Liver (tissue), 9 donors: ENCODE data around the gene CERT1. TPM values are rescaled to one million over a fixed set of nuclear protein-coding genes. Genes with fewer than 3 reads are reported as not detected.
A peak's percentile ranks its signal among the peaks of the same experiment; 100 is the strongest.

ENCODE experiments used
- DNase-seq: peaks from one replicate; pipeline ENCODE4 v3.0.0-alpha.2; 2017; ENCODE audit warnings: low spot score
- H3K27ac ChIP-seq, 2 donors: one replicate each; pipeline ENCODE4 v1.7.0; 2013; ENCODE audit warnings: inconsistent platforms in 2 of 2, low read length in 2 of 2, control low read depth in 1 of 2, low read depth in 1 of 2, mild to moderate bottlenecking in 1 of 2
- H3K27me3 ChIP-seq, 4 donors: one replicate each; pipeline versions ENCODE4 v1.6.1 to v1.7.0; 2013; ENCODE audit warnings: low read length in 3 of 4, inconsistent platforms in 1 of 4, mild to moderate bottlenecking in 1 of 4, moderate library complexity in 1 of 4; ENCODE audit not compliant: control insufficient read depth in 4 of 4, insufficient read depth in 4 of 4
- H3K36me3 ChIP-seq, 4 donors: one replicate each; pipeline versions ENCODE4 v1.6.1 to v1.7.0; 2013; ENCODE audit warnings: low read length in 3 of 4, mild to moderate bottlenecking in 3 of 4, low read depth in 1 of 4, moderate library complexity in 1 of 4; ENCODE audit not compliant: control insufficient read depth in 4 of 4, insufficient read depth in 3 of 4
- H3K4me1 ChIP-seq, 4 donors: one replicate each; pipeline versions ENCODE4 v1.6.1 to v1.7.0; 2013; ENCODE audit warnings: low read length in 3 of 4, mild to moderate bottlenecking in 3 of 4, moderate library complexity in 1 of 4; ENCODE audit not compliant: control insufficient read depth in 4 of 4, insufficient read depth in 4 of 4
- H3K4me3 ChIP-seq, 3 donors: one replicate each; pipeline versions ENCODE4 v1.6.1 to v1.7.0; 2013; ENCODE audit warnings: low read length in 3 of 3, control low read depth in 1 of 3, low read depth in 1 of 3, mild to moderate bottlenecking in 1 of 3
- H3K9ac ChIP-seq, 2 donors: one replicate each; pipeline ENCODE4 v1.7.0; 2013; ENCODE audit warnings: low read length in 2 of 2, mild to moderate bottlenecking in 2 of 2, moderate library complexity in 2 of 2, control low read depth in 1 of 2, low read depth in 1 of 2
- H3K9me3 ChIP-seq, 4 donors: one replicate each; pipeline versions ENCODE4 v1.6.1 to v1.7.0; 2013; ENCODE audit warnings: low read length in 3 of 4; ENCODE audit not compliant: control insufficient read depth in 4 of 4
- HNF4G ChIP-seq: IDR thresholded peaks from 2 replicates; pipeline ENCODE4 v1.6.1; 2016; ENCODE audit warnings: antibody characterized with exemption
- JUND ChIP-seq, 2 donors: IDR thresholded peaks; 2 replicates each; pipeline ENCODE4 v1.6.1; 2016; ENCODE audit warnings: antibody characterized with exemption in 2 of 2
- NR2F2 ChIP-seq: IDR thresholded peaks from 2 replicates; pipeline ENCODE4 v1.6.1; 2016; ENCODE audit warnings: antibody characterized with exemption
- RAD21 ChIP-seq, 2 donors: IDR thresholded peaks; 2 replicates each; pipeline ENCODE4 v1.6.1; 2016; ENCODE audit warnings: antibody characterized with exemption in 2 of 2, mild to moderate bottlenecking in 2 of 2
- RXRA ChIP-seq, 2 donors: IDR thresholded peaks; 2 replicates each; pipeline ENCODE4 v1.6.1; 2017 to 2018; ENCODE audit warnings: antibody characterized with exemption in 2 of 2, mild to moderate bottlenecking in 1 of 2
- SP1 ChIP-seq: IDR thresholded peaks from 2 replicates; pipeline ENCODE4 v1.6.1; 2018; ENCODE audit warnings: antibody characterized with exemption, mild to moderate bottlenecking
- TAF1 ChIP-seq: conservative IDR thresholded peaks from 2 replicates; pipeline ENCODE4 v1.6.1; 2016; ENCODE audit warnings: antibody characterized with exemption, mild to moderate bottlenecking
- YY1 ChIP-seq: IDR thresholded peaks from 2 replicates; pipeline ENCODE4 v1.6.1; 2016; ENCODE audit warnings: antibody characterized with exemption, mild to moderate bottlenecking
- WGBS: extraction: QIAGEN DNeasy Blood & Tissue Kit; methylation state at CpG from one replicate; pipeline ENCODE4 v1.1.7; 2013; 5-methylcytosine and 5-hydroxymethylcytosine counted together
- polyA plus RNA-seq, 2 donors: library from polyadenylated mRNA; stranded (reverse) in 1 of 2; unstranded in 1 of 2; fragments of 200-250 nt in 1 of 2; fragments of >200 nt in 1 of 2; fragmentation: Nextera tagmentation in 1 of 2; extraction: Ambion mirVana in 1 of 2; gene quantifications; one replicate each; pipeline versions ENCODE4 v1.2.1 to v1.2.3, GENCODE V29; 2013 to 2015
- total RNA-seq, 2 donors: library from RNA; depleted of rRNA; stranded (reverse); fragments of >200 nt; gene quantifications; one replicate each; pipeline ENCODE4 v1.2.3, GENCODE V29; 2014
- TF ChIP-seq, protein P1 (sequence below): IDR thresholded peaks from 2 replicates; pipeline ENCODE4 v1.6.1; 2016; ENCODE audit warnings: antibody characterized with exemption, mild to moderate bottlenecking
- TF ChIP-seq, protein P2 (sequence below): IDR thresholded peaks from 2 replicates; pipeline ENCODE4 v1.6.1; 2016; ENCODE audit warnings: antibody characterized with exemption
- donor health status: healthy.
- donor health status: healthy.
- donor health status: healthy.
- donor health status: healthy.
- donor health status: healthy.

CERT1 gene
- total and polyA plus RNA-seq, 4 donors: 11.4 to 25.1 (median 16.8) TPM

DNA sequence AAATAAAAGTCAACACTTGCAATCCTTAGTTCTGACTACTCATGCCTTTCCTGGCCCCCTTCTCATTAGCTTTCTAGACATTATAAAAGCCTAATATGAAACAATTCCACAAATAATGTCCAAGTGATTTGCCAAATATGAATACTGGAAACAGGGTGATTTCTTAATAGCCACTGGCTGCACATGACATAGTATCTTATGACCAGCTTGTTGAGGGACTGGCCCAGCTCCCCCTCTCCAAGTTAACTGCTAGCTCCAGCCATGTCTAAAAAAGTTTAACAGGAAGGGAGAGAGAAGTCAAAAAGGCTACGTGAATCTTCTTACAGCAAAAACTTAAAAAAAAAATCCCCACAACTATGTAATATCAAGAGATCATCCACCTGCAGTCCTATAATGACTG, 1.5 kb downstream of the CERT1 start:
- TF ChIP-seq HNF4G: no peak
- no peak for TF ChIP-seq RAD21 (IDR thresholded peaks at IDR 0.05)
- TF ChIP-seq, protein P1, sequence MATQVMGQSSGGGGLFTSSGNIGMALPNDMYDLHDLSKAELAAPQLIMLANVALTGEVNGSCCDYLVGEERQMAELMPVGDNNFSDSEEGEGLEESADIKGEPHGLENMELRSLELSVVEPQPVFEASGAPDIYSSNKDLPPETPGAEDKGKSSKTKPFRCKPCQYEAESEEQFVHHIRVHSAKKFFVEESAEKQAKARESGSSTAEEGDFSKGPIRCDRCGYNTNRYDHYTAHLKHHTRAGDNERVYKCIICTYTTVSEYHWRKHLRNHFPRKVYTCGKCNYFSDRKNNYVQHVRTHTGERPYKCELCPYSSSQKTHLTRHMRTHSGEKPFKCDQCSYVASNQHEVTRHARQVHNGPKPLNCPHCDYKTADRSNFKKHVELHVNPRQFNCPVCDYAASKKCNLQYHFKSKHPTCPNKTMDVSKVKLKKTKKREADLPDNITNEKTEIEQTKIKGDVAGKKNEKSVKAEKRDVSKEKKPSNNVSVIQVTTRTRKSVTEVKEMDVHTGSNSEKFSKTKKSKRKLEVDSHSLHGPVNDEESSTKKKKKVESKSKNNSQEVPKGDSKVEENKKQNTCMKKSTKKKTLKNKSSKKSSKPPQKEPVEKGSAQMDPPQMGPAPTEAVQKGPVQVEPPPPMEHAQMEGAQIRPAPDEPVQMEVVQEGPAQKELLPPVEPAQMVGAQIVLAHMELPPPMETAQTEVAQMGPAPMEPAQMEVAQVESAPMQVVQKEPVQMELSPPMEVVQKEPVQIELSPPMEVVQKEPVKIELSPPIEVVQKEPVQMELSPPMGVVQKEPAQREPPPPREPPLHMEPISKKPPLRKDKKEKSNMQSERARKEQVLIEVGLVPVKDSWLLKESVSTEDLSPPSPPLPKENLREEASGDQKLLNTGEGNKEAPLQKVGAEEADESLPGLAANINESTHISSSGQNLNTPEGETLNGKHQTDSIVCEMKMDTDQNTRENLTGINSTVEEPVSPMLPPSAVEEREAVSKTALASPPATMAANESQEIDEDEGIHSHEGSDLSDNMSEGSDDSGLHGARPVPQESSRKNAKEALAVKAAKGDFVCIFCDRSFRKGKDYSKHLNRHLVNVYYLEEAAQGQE: no peak
- no peak for TF ChIP-seq JUND (IDR thresholded peaks at IDR 0.05)
- TF ChIP-seq SP1: no peak
- TF ChIP-seq, protein P2, sequence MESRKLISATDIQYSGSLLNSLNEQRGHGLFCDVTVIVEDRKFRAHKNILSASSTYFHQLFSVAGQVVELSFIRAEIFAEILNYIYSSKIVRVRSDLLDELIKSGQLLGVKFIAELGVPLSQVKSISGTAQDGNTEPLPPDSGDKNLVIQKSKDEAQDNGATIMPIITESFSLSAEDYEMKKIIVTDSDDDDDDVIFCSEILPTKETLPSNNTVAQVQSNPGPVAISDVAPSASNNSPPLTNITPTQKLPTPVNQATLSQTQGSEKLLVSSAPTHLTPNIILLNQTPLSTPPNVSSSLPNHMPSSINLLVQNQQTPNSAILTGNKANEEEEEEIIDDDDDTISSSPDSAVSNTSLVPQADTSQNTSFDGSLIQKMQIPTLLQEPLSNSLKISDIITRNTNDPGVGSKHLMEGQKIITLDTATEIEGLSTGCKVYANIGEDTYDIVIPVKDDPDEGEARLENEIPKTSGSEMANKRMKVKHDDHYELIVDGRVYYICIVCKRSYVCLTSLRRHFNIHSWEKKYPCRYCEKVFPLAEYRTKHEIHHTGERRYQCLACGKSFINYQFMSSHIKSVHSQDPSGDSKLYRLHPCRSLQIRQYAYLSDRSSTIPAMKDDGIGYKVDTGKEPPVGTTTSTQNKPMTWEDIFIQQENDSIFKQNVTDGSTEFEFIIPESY: no peak
- peak overlapping the region in 1 of 2 donors; percentile 77 for H3K9ac ChIP-seq
- H3K36me3 ChIP-seq: peaks cover 0 to 4% (median 0%) of the 10 kb centered on the region in 4 donors
- H3K27ac ChIP-seq: no peak overlapping the region
- DNase-seq: no peak
- H3K9me3 ChIP-seq: no peaks in the 10 kb centered on the region
- 31% methylated on average over 1 of the region's 1 CpG for WGBS
- H3K27me3 ChIP-seq: no peaks in the 10 kb centered on the region
- peaks cover 5 to 33% (median 18%) of the 10 kb centered on the region in 4 donors for H3K4me1 ChIP-seq
- H3K4me3 ChIP-seq: peak overlapping the region; percentile 60 to 87 (median 77)

DNA sequence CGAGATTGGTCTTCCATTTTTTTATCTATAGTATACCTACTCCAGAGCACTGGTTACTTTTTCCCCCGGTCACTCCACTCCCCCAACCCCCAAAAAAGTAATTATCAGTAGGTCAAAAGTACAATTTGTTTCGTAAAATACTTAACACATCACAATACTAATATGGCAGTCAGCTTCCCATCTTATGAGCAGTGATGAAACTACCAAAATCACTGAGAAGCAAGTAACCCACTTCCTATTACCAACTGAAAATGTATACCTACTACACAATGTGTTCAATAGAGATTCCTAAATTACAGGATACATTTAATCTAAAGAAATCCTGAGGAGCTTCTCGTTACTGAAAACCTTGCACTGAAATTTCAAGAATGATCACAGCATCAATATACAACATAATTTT, 1.9 kb downstream of the CERT1 start:
- no peak for DNase-seq
- Histone ChIP-seq H3K27ac (no peak overlapping the region), H3K4me3 (peak overlapping the region in 2 of 3 donors; percentile 60 to 87), H3K9ac (no peak overlapping the region), H3K4me1 (peaks cover 5 to 33% (median 18%) of the 10 kb centered on the region in 4 donors), H3K9me3 (no peaks in the 10 kb centered on the region), H3K27me3 (no peaks in the 10 kb centered on the region), H3K36me3 (peaks cover 0 to 4% (median 0%) of the 10 kb centered on the region in 4 donors)
- 56% methylated on average over 4 of the region's 4 CpGs for WGBS
- TF ChIP-seq HNF4G: no peak
- TF ChIP-seq, protein P1: no peak
- peak; percentile 19 for TF ChIP-seq YY1
- TF ChIP-seq, protein P2: no peak
- TF ChIP-seq RAD21 (IDR thresholded peaks at IDR 0.05): no peak
- TF ChIP-seq TAF1: no peak
- TF ChIP-seq NR2F2: no peak
- TF ChIP-seq RXRA (IDR thresholded peaks at IDR 0.05): no peak
